ENCODE data around the gene TTLL5.
"Not testable (repeated sequence)": the region's sequence is repeated elsewhere in the genome, so short reads cannot be mapped to it uniquely, and the experiment has no call there.

The TTLL5 gene

GRCh38 chr14:75917946-75918335 is 256.9 kb downstream of the TTLL5 start:
- no peak for DNase-seq

DNA sequence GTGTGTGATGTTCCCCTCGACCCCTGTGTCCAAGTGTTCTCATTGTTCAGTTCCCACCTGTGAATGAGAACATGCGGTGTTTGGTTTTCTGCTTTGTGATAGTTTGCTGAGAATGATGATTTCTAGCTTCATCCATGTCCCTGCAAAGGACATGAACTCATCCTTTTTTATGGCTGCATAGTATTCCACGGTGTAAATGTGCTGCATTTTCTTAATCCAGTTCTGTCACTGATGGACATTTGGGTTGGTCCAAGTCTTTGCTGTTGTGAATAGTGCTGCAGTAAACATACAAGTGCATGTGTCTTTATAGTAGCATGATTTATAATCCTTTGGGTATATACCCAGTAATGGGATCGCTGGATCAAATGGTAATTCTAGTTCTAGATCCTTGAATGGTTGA is 259.4 kb downstream of the TTLL5 start:
- not testable (repeated sequence) for DNase-seq

- DNase-seq: not testable (repeated sequence)
These were observed 264.2 kb downstream of the TTLL5 start for GRCh38 chr14:75925141-75925840.

- no peak for DNase-seq
These were observed 265.5 kb downstream of the TTLL5 start for GRCh38 chr14:75926431-75927115.

DNA sequence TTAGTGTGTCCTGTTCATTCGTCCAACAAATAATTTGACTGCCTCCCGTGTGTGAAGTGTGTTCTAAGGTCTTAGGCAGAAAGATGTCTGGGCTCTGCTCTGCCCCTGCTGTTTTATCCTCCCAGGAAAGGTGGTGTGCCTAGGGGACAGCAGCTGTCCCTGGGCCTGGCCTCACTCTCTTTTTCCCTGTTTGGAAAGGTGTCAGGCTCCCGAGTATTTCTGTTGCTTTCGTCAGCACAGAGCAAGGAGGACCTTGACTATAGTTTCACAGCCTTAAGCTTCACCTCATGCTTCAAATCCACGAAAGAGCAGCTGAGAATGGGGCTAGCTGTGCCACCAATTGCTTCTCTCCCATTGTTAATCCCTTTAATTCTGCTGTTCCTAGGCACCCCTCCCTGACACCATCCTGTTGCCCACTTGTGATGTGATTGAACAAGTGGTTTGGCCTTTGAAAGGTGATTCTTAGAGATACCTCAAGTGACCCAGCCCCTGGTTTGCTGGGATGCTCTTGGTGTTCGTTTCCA is 266.6 kb downstream of the TTLL5 start:
- no peak for DNase-seq

GRCh38 chr14:75928690-75929181 is 267.7 kb downstream of the TTLL5 start:
- DNase-seq: no peak

- no peak for DNase-seq
These were observed 272.8 kb downstream of the TTLL5 start for GRCh38 chr14:75933712-75934296.

DNA sequence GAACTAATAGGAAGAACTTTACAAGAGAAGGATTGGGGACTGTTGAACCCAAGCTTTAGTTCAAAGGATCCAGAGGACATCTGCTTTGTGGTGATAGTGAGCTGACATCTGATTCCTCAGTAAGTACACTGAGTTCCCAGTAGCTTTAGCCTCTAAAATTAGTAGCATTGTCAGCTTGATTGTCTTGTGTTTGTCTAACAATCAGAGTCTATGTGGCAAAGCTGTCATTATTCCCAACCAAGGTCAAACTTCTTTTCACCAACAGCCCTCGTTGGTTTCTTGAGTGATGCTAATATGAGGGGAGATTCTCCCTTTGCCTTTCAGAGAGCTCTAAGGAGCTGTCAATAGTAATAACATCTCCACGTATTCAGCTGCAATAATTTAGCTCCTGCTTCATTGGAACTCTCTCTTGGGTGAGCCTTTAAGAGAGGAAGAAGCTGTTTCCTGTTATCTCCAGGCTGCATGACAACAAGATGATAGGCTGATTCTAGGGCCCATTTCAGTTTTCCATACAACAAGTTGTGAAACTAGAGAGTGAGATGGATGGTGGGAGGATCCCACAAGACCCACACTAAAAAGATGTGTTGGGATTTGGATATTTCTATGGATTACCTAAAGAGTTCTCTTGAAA is 274.1 kb downstream of the TTLL5 start:
- peak; percentile 25 for DNase-seq

DNA sequence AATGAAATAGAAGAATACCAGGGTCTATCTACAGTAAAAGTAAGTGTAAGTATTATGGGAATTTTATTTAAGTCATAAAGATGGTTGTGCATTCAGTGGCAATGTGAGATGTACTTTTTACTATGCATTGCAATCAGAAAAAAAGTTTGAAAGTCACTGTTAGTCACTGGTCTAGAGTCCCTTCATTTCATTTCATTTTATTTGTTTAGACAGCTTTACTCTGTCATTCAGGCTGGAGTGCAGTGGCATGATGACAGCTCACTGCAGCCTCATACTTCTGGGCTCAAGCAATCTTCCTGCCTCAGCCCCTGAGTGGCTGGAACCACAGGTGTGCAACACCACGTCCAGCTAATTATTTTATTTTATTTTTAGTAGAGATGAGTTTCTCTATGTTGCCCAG is 278.2 kb downstream of the TTLL5 start:
- DNase-seq: no peak

DNA sequence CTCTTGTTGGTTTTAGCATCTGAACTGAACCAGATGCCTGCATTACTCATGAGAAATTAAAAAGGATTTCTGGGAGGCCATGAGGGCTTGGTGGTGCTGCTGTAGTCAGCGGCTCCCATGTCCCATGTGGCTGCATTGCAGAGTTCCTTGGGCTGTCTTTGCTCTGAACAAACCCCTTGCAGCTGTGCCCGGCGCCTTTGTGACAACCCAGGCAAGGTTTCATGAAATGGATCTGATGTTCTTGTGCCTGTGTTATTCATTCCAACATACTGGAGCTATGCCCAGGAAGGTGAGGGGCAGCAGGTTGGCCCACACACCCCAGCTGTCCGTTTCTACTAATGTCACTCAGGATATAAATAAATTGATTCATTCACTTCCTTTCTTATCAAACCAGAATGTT is 280.0 kb downstream of the TTLL5 start:
- no peak for DNase-seq

DNA sequence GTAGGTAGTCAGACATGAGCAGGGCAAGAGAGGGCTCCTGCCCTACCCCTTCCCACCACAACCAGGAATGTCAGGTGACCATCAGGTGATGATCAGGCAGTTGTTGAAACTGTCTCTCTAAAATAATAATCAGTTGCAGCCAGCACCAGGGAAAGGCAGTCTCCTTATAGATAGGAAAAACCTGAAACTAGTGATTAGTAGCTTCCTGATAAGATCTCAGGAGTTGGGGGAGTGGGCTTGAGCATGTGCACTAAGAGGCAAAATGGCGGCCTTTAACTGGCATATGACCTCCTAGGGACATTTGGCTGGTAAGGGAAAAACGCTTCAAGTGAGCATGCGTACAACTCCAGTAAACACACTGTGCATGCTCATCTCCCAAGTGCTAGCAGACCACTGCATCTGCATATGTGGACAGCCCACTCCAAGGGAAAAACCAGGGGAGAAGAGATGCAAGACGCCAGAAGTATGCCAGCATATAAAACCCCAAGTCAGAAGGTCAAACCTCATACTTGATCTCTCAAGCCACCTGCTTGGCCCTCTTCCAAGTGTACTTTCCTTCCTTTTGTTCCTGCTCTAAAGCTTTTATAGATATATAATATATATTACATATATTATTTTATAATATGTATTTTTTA is 283.7 kb downstream of the TTLL5 start:
- DNase-seq: peak; percentile 26

GRCh38 chr14:75946785-75947184 is 285.7 kb downstream of the TTLL5 start:
- DNase-seq: no peak

DNA sequence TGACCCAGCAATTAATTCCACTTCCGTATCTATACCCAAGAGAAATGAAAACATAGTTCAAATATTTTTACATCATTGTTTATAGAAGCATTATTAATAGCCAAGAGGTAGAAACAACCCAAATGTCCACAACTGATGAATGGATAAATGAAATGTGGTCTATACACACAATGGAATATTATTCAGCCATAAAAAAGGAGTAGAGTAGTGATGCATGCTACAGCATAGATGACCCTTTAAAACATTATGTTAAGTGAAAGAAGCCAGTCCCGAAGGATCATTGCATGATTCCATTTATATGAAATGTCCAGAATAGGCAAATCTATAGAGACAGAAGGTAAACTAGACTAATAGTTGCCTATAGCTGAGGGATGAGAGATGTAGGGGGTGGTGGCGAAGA is 291.4 kb downstream of the TTLL5 start:
- no peak for DNase-seq

GRCh38 chr14:75959031-75959430 is 298.0 kb downstream of the TTLL5 start:
- DNase-seq: no peak

DNA sequence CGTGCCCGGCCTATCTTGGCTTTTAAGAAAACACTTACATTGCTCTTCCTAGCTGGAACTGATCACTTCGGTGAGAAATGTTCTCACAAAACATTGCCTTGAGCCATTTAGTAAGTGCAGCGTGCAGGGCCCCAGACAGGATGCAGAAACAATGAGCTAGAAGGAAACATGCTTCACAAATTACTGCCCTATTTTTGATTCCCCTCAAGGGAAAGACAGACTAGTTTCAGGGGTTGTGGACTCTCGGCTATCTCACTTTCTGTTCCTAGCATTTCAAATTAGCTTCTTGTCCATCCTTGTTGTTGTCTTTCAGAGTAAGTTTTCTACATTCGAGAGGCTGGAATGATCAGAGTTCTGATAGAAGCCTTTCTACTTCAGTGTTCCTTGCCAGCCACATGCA is 299.2 kb downstream of the TTLL5 start:
- no peak for DNase-seq

DNA sequence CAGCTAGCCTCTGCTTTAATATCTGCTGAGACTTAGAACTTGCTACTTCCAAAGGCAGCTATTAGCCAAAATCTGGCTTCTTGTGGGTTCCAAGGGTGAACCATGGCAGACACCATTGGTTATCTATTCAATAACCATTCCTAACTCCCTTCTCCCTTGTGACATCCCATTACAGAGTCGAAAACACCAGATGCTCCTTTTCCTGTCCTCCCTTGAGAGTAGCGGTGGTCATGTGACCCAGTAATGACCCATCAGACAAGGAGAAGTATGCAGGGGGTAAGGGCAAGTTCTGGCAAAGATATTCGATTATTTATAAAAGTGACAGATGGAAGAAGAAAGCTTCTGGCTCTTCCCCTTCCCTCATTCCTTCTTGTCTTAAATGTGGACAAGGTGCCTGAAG is 300.6 kb downstream of the TTLL5 start:
- no peak for DNase-seq

DNA sequence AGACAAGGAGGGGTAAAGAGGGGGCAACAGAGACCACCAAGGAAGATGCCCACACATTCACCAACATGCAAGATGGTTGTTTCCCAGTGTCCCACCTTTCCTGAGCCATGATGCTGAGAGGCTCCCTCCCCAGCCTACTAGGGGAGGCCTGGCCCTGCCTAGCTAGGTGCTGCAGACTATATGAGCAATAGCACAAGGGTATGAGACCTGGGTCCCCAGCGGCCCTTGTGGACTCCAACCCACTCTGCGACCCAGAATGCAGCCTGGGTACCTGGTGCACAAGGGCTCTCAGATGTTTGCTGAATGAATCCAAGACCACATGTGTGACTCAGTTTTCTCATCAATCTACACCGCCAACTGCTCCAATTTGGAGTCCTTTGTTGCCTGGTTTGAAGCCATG is 306.8 kb downstream of the TTLL5 start:
- DNase-seq: no peak

GRCh38 chr14:75968456-75968855 is 307.4 kb downstream of the TTLL5 start:
- no peak for DNase-seq

DNA sequence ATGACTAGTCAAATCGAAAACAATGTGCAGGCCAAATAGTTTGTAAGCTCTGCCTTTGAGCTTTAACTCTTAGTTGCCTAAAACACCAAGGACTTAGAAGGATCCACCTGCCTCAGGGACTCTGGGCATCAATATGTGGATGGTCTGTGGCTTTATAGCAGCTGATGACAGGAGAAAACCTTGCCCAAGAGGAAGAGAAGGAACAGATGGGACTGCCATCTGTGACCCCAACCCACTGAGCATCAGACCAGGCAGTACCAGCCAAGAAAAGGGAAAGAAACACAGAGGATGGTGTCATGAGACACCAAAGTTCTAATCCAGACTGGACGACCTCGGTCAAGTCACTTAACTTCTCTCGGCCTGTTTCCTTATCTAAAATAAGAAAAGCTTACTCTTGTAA is 308.1 kb downstream of the TTLL5 start:
- no peak for DNase-seq

- no peak for DNase-seq
These were observed 308.8 kb downstream of the TTLL5 start for GRCh38 chr14:75969891-75970290.

DNA sequence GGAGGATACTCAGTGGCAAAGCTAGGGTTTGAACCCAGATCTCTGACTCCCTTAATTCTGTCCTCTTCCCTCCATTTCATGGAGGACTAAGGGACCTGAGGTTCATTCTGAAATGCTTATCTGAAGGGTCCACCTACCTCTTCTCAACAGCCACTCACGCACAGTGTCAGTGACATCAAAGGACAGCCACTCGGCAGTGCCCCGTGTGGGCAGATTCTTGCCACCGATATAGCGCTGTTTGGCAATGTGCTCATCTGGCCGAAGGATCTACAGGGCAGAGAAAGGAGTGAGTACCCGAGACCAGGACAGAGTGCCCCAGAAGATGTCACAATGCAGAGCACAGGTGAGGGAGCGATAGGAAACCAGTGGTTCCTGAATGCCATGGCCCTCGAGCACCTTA is 309.9 kb downstream of the TTLL5 start:
- DNase-seq: peak; percentile 25

DNA sequence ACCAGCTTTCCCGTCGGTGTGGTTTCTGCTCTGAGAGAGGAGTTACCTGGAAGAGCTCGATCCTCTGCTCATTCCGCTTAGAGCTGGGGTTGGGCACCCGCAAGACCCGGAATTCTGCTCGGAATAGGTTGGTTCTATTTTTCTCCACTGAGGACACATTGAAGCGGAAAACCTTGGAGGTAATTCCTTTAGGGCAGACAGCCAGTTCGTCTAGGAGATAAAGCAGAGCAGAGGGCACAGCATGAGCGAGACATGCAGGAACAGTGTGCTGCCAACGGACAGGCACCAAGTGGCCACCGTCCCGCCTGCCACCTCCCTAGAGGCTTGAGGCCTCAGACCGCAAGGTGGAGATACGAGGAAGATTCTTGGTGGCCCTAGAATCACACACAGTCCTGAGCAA is 310.5 kb downstream of the TTLL5 start:
- DNase-seq: no peak

Data from hematopoietic multipotent progenitor cell treated with erythropoietin and hydrocortisone succinate and interleukin-3 and kit ligand, for 6 days (in vitro differentiated cells).